Measurements from ENCODE around the gene FBXW4. TPM values are rescaled to one million over a fixed set of nuclear protein-coding genes. Genes with fewer than 3 reads are reported as not detected.

Gene FBXW4
- total RNA-seq, 2 experiments from 2014 or later = 37.6 to 38.2 TPM

DNA sequence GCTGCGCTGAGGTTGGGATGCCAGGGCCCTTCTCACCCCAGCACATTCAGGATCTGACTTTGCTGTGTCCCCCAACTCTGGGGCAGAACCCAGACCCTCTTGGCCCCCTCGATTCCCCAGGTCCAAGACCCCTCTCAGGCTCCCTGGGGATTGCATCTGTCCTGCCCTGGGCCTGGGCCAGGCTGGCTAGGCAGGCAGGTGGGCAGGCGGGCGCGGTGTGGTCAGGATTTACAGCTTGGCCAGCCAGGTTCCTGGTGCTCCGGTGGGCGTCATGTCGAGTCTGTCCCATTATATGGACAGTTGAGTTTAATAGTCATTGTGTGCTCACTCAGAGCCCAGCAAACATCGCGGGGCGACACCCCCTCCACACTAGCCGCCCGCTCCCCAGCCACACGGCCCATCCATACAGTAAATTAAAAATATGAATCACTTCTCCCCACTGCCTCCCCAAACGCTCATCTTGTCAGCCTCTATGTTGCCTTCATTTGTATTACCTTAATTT, 130.4 kb downstream of the FBXW4 start:
- TF ChIP-seq, protein P1, sequence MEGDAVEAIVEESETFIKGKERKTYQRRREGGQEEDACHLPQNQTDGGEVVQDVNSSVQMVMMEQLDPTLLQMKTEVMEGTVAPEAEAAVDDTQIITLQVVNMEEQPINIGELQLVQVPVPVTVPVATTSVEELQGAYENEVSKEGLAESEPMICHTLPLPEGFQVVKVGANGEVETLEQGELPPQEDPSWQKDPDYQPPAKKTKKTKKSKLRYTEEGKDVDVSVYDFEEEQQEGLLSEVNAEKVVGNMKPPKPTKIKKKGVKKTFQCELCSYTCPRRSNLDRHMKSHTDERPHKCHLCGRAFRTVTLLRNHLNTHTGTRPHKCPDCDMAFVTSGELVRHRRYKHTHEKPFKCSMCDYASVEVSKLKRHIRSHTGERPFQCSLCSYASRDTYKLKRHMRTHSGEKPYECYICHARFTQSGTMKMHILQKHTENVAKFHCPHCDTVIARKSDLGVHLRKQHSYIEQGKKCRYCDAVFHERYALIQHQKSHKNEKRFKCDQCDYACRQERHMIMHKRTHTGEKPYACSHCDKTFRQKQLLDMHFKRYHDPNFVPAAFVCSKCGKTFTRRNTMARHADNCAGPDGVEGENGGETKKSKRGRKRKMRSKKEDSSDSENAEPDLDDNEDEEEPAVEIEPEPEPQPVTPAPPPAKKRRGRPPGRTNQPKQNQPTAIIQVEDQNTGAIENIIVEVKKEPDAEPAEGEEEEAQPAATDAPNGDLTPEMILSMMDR (IDR thresholded peaks at IDR 0.05) = no peak
- no peak for DNase-seq
- H3K27me3 Mint-ChIP-seq = peaks cover 52% of the 10 kb centered on the region

DNA sequence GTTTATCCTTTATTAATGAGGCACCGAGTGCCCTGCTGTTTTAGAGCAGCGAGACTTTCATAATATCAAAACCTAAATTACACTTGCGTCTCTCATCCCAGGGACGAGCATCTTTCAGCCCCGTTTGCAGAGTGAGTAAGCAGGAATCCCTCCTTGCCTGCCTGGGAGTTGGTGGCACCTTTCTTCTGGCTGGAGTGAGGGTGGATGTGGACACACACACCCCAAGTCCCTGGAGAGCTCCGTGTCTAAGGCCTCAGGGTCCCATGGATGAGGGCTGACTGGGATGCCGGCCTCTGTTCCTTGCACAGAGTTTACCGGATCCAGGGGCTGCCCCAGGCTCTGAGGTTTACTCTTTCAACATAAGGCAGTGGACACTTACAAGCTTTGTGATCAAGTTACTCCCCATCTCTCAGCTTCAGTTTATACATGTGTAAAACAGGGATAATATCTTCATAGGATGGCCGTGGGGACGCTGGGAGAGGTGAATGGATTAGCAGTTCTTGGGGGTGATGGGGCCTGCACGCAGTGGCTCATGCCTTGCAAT, 131.4 kb downstream of the FBXW4 start:
- H3K4me1 Mint-ChIP-seq (ENCODE audit: low read depth) = peaks cover 10% of the 10 kb centered on the region
- intact Hi-C loops (cut with micrococcal nuclease) = no loop called here
- H3K27ac Mint-ChIP-seq = no peak overlapping the region
- no peaks in the 10 kb centered on the region for H3K36me3 Mint-ChIP-seq (ENCODE audit: low read depth)
- ChIA-PET POLR2A (no interaction called here), CTCF (no interaction called here)
- H3K4me3 Mint-ChIP-seq = no peak overlapping the region
- peaks cover 45% of the 10 kb centered on the region for H3K27me3 Mint-ChIP-seq
- H3K9me3 Mint-ChIP-seq = no peaks in the 10 kb centered on the region
- DNase-seq (no peak), ATAC-seq (no peak)
- TF ChIP-seq, protein P1 (IDR thresholded peaks at IDR 0.05) = no peak

More for the DNA sequence above, 130.4 kb downstream of the FBXW4 start:
- intact Hi-C loops (cut with micrococcal nuclease) = no loop called here
- POLR2A ChIA-PET = interaction anchor here (1.9 kb wide), 1 partner anchor 11 kb away, joined by 4 read pairs; no protein-coding TSS in a partner anchor
- no peak overlapping the region for H3K27ac Mint-ChIP-seq
- no peak for ATAC-seq
- H3K36me3 Mint-ChIP-seq (ENCODE audit: low read depth) = no peaks in the 10 kb centered on the region
- H3K9me3 Mint-ChIP-seq = no peaks in the 10 kb centered on the region
- H3K4me1 Mint-ChIP-seq (ENCODE audit: low read depth) = peaks cover 10% of the 10 kb centered on the region
- no peak overlapping the region for H3K4me3 Mint-ChIP-seq
- CTCF ChIA-PET = no interaction called here

DNA sequence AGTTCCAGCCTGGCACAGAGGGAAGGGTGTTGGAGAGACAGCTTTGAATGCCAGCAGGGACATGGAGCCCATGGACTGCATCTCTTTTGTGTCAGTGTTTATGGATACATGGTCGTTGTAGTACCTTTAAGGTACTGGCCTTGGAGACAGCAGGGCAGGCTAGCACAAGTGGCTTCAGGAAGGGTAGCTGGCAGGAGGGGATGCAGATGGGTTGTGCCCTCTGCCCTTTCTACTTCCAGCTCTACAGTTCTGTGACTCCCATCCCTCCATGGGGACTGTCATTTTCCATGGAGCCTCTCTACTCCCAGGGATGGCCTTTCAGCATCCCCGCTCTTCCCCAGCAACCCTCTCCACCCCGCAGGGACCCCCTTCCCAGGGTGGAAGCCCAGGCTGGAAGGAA, 132.0 kb downstream of the FBXW4 start:
- DNase-seq = no peak
- intact Hi-C loops (cut with micrococcal nuclease) = no loop called here
- Mint-ChIP-seq H3K36me3 (ENCODE audit: low read depth) (no peaks in the 10 kb centered on the region), H3K27me3 (peaks cover 40% of the 10 kb centered on the region), H3K4me3 (no peak overlapping the region), H3K27ac (no peak overlapping the region), H3K9me3 (no peaks in the 10 kb centered on the region), H3K4me1 (ENCODE audit: low read depth) (peaks cover 14% of the 10 kb centered on the region)
- no peak for ATAC-seq
- POLR2A ChIA-PET = no interaction called here
- TF ChIP-seq, protein P1 (IDR thresholded peaks at IDR 0.05) = no peak
- CTCF ChIA-PET = no interaction called here

- H3K36me3 Mint-ChIP-seq (ENCODE audit: low read depth) = no peaks in the 10 kb centered on the region
- TF ChIP-seq, protein P1 (IDR thresholded peaks at IDR 0.05) = no peak
- ATAC-seq (no peak), DNase-seq (no peak)
- no peaks in the 10 kb centered on the region for H3K9me3 Mint-ChIP-seq
- H3K4me1 Mint-ChIP-seq (ENCODE audit: low read depth) = peaks cover 15% of the 10 kb centered on the region
- H3K27ac Mint-ChIP-seq = no peak overlapping the region
- ChIA-PET CTCF (interaction anchor here (1.6 kb wide), 1 partner anchor 346 kb away, joined by 3 read pairs; no protein-coding TSS in a partner anchor), POLR2A (no interaction called here)
- peaks cover 33% of the 10 kb centered on the region for H3K27me3 Mint-ChIP-seq
- intact Hi-C loops (cut with micrococcal nuclease) = no loop called here
- H3K4me3 Mint-ChIP-seq = no peak overlapping the region
Measured at GRCh38 chr10:101562231-101562630, 132.7 kb downstream of the FBXW4 start.

DNA sequence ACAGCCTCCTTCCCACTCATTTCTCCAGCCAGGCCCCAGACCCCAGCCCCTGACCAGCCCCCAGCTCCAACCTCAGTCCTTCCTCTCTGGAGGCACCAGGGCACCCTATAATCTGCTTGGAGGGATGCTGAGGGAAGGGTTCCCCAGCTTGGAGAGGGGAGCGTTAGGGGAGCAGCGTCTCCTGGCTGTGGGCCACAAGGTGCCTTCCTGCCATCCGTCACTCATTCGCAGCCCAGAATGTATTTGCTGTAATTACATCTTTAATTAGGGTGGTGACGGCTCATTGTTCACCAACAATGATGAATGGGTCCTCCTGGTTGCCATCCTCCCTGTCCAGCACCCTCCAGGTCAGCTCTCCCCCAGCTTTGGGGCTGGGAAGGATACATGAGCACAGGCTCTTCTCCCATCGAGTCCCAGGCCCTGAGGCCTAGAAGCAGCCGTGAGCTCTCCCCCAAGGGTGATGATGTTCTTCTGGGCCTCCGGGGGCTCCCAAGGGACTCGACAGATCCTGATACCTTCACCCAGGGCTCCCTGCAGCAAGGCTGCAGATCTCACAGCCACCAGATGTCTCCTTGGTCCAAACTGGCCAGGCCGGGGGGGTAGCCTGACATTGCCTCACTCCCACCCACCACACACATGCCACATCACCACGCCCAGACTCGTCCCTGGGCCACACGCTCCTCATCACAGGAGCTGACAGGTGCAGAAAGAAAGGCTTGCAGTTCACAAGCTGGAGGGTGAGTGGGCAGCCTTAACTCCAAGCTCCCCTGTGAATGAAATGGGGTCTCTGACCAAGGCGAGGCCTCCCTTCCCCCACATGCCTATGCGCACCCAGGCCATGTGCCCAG, 133.7 kb downstream of the FBXW4 start:
- POLR2A ChIA-PET = no interaction called here
- Mint-ChIP-seq H3K27me3 (peaks cover 27% of the 10 kb centered on the region), H3K4me3 (no peak overlapping the region), H3K27ac (no peak overlapping the region), H3K4me1 (ENCODE audit: low read depth) (peaks cover 11% of the 10 kb centered on the region), H3K36me3 (ENCODE audit: low read depth) (no peaks in the 10 kb centered on the region), H3K9me3 (no peaks in the 10 kb centered on the region)
- TF ChIP-seq, protein P1 (IDR thresholded peaks at IDR 0.05) = no peak
- intact Hi-C loops (cut with micrococcal nuclease) = no loop called here
- CTCF ChIA-PET = interaction anchor here (1.2 to 3.9 kb wide), 3 partner anchors 10 to 345 kb away, joined by 3 to 13 read pairs (median 3); no protein-coding TSS in a partner anchor
- DNase-seq (no peak), ATAC-seq (no peak)
